ENCODE data around the gene RHCE. TPM values are rescaled to one million over a fixed set of nuclear protein-coding genes. Genes with fewer than 3 reads are reported as not detected.
"Not testable (repeated sequence)": the region's sequence is repeated elsewhere in the genome, so short reads cannot be mapped to it uniquely, and the experiment has no call there.

Gene RHCE
- total RNA-seq, 4 donors from 2014 or later: 0.44 TPM; not detected in 3

- no peak for TF ChIP-seq CTCF (IDR thresholded peaks at IDR 0.05)
- no peak for ATAC-seq (ENCODE audit: low FRiP score)
- DNase-seq (ENCODE audit: low spot score): no peak
Measured at GRCh38 chr1:25427696-25428095, 7.1 kb upstream of the RHCE start.

DNA sequence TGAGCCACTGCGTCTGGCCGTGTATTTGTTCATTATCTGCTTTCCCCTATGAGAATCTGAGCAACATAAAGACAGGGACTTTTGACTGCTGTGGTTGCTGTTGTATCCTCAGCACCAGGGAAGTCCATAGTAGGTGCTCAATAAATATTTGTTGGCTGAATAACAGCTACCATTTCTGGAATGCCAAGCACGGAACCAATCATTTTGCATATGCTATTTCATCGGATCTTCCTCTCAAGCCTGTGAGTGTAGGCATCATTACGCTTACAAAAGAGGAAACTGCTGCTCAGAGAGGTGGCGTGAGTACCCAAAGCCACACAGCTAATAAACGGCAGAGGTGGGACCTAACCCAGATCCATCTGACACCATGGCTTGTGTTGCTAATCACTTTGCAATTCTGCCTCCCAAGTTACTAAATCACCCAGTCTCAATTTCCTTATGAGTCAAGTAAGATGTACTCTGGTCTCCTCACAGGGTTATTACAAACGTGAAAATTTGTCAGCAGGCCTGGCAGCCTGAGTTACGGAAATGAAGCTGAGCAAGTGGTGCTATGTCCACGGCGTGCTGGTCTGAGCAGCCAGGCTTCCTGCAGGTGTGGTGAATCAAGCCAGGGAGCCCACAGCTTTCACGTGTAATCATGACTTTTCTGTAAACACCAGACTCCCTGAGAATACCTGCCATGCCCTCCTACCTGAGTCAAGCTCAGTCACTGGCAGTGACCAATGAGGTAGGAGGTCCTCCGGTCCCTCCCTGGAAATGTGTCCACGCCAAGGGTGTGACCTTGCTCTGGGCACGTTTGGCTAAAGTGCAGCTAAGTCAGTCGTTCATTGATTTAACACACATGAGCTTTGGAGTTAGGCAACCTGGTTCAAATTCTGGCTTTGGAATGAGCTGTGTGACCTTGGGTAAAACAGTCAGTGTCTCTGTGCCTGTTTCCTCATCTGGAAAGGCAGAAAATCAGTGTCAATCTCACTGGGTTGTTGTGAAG lies 4.8 kb upstream of the RHCE start:
- ATAC-seq (ENCODE audit: low FRiP score) (no peak), DNase-seq (ENCODE audit: low spot score) (no peak)
- no peak for TF ChIP-seq CTCF (IDR thresholded peaks at IDR 0.05)

- not testable (repeated sequence) for DNase-seq (ENCODE audit: low spot score); ATAC-seq (ENCODE audit: low FRiP score)
Measured at GRCh38 chr1:25423206-25423605, 2.6 kb upstream of the RHCE start.

- not testable (repeated sequence) for DNase-seq (ENCODE audit: low spot score); ATAC-seq (ENCODE audit: low FRiP score)
Measured at GRCh38 chr1:25419339-25419738, 1.3 kb downstream of the RHCE start.

- not testable (repeated sequence) for ATAC-seq (ENCODE audit: low FRiP score); DNase-seq (ENCODE audit: low spot score)
Measured at GRCh38 chr1:25417280-25417679, 3.3 kb downstream of the RHCE start.

- ATAC-seq (ENCODE audit: low FRiP score); DNase-seq (ENCODE audit: low spot score): not testable (repeated sequence)
Measured at GRCh38 chr1:25414578-25414977, 6.0 kb downstream of the RHCE start.

- DNase-seq (ENCODE audit: low spot score); ATAC-seq (ENCODE audit: low FRiP score): not testable (repeated sequence)
Measured at GRCh38 chr1:25414157-25414556, 6.5 kb downstream of the RHCE start.

DNA sequence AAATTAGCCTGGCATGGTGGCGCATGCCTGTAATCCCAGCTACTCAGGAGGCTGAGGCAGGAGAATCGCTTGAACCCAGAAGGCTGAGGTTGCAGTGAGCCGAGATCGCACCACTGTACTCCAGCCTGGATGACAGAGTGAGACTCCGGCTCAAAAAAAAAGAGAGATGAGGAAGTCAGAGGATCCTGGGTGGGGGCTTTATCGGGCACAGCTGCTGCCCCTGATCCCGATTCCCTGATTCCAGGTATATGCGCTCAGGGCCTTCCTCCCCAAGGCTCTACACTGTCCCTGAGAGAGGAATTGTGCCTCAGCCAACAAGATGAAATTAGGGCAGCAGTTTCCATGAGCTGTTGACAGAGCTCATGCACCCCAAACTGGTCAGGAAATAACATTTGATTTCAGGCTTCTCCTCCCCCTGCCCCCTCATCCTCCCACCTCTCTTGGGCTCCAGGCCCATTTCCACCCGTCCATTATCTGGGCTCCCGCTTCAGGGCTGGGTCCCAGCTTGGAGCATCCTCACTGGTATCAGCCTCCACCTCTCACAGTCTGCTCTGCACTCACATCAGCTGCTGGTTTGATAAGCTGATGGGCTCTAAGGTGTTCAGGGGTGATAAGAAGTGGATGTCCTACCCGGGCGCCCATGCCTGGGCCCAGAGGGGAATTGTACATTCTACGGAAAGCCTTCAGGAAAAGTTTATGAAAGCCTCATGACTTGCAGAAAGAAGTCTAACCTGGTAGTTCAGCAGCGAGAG lies 7.6 kb downstream of the RHCE start:
- not testable (repeated sequence) for ATAC-seq (ENCODE audit: low FRiP score); DNase-seq (ENCODE audit: low spot score)

- DNase-seq (ENCODE audit: low spot score); ATAC-seq (ENCODE audit: low FRiP score): not testable (repeated sequence)
Measured at GRCh38 chr1:25409641-25410427, 10.8 kb downstream of the RHCE start.

DNA sequence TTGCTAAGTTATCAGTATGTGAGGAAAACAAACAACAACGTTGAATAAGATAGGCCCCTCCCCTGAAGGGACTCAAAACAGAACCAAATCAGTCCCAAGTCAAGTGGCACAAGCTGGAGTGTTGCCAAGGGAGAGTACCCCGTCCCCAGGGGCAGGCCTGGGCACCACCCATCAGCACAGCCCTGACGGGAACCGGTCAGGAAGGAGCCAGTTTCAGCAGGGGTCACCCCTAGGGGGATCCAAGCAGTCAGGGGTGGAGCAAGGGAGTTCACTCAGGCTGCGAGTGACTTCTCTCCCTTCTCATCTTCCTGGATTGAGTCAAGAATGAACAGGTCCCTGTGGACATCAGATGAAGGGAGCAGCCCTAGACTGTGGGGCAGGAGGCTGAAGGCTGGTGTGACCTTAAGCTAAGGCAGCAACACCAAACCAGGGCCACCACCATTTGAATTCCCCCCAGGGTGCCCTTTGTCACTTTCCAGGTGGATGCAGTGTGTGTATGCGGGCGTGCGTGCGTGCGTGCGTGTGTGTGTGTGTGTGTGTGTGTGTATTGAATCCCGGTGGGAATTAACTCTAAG lies 14.8 kb downstream of the RHCE start:
- not testable (repeated sequence) for DNase-seq (ENCODE audit: low spot score); ATAC-seq (ENCODE audit: low FRiP score)

GRCh38 chr1:25402947-25403803 lies 17.4 kb downstream of the RHCE start:
- ATAC-seq (ENCODE audit: low FRiP score): peak; percentile 57
- DNase-seq (ENCODE audit: low spot score): not testable (repeated sequence)

- DNase-seq (ENCODE audit: low spot score): not testable (repeated sequence)
Measured at GRCh38 chr1:25398079-25398478, 22.5 kb downstream of the RHCE start.

DNA sequence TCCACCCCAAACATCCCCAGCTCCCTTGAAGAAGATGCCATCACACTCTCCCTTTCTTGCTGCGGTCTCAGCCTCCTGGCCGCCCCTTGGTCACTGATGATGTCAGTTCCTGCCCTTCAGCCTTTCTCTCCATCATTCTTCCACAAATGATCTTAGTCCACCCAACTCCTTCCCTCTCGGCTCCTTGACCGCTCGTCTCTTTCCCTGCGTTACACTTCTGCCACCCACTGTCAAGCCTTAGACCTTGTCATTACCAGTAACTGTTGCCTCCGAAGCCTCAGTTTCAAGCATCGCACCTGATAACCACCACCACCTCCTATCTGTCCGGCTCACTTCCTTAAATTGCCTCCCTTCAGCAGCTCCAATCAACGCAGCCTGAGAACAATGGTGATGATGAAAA lies 23.1 kb downstream of the RHCE start:
- not testable (repeated sequence) for ATAC-seq (ENCODE audit: low FRiP score); DNase-seq (ENCODE audit: low spot score)

More at GRCh38 chr1:25398079-25398478, 22.5 kb downstream of the RHCE start:
- ATAC-seq (ENCODE audit: low FRiP score): not testable (repeated sequence)

Data from omental fat pad (tissue), 4 donors.